ENCODE data around the gene EMC10. TPM values are rescaled to one million over a fixed set of nuclear protein-coding genes. Genes with fewer than 3 reads are reported as not detected.
"Not testable (repeated sequence)": the region's sequence is repeated elsewhere in the genome, so short reads cannot be mapped to it uniquely, and the experiment has no call there.

Gene EMC10
- total RNA-seq, 2 donors from 2014 or later = 112 to 163 TPM

- DNase-seq = no peak
- no peaks in the 10 kb centered on the region for H3K36me3 ChIP-seq
- peaks cover 13% of the 10 kb centered on the region for H3K27me3 ChIP-seq
- no peaks in the 10 kb centered on the region for H3K4me1 ChIP-seq
- no peak overlapping the region for H3K4me3 ChIP-seq
- no peaks in the 10 kb centered on the region for H3K9me3 ChIP-seq
- H3K27ac ChIP-seq = no peak overlapping the region
- H3K9ac ChIP-seq (ENCODE audit: low read depth in 2 of 2, low read length in 2 of 2) = no peak overlapping the region
- intact Hi-C loops (cut with DNase I) = no loop called here
- TF ChIP-seq, protein P1, sequence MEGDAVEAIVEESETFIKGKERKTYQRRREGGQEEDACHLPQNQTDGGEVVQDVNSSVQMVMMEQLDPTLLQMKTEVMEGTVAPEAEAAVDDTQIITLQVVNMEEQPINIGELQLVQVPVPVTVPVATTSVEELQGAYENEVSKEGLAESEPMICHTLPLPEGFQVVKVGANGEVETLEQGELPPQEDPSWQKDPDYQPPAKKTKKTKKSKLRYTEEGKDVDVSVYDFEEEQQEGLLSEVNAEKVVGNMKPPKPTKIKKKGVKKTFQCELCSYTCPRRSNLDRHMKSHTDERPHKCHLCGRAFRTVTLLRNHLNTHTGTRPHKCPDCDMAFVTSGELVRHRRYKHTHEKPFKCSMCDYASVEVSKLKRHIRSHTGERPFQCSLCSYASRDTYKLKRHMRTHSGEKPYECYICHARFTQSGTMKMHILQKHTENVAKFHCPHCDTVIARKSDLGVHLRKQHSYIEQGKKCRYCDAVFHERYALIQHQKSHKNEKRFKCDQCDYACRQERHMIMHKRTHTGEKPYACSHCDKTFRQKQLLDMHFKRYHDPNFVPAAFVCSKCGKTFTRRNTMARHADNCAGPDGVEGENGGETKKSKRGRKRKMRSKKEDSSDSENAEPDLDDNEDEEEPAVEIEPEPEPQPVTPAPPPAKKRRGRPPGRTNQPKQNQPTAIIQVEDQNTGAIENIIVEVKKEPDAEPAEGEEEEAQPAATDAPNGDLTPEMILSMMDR (IDR thresholded peaks at IDR 0.05) = no peak
These were observed 41.1 kb upstream of the EMC10 start for GRCh38 chr19:50435221-50435620.

DNA sequence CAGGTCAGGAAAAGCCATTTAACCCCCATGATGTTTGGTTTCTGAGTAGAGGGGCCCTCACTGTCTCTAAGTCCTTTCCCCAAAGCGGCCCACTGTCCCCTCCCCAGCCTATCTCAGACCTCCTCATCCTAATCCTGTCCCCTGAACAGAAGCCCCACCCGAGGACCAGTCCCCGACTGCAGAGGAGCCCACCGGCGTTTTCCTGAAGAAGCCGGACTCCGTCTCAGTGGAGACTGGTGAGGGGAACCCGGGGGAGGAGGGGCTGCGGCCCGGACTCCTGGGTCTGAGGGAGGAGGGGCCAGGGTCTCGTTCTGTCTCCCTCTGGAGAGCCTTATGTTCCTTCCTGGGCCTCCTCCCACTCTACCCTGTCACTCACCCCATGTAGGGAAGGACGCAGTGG is 40.7 kb upstream of the EMC10 start:
- Histone ChIP-seq H3K4me3 (no peak overlapping the region), H3K36me3 (no peaks in the 10 kb centered on the region), H3K27ac (no peak overlapping the region), H3K9ac (ENCODE audit: low read depth in 2 of 2, low read length in 2 of 2) (no peak overlapping the region), H3K27me3 (peaks cover 8% of the 10 kb centered on the region), H3K4me1 (no peaks in the 10 kb centered on the region), H3K9me3 (no peaks in the 10 kb centered on the region)
- intact Hi-C loops (cut with DNase I) = no loop called here
- DNase-seq = no peak
- TF ChIP-seq, protein P1 (IDR thresholded peaks at IDR 0.05) = no peak

GRCh38 chr19:50437862-50438449 is 38.4 kb upstream of the EMC10 start:
- H3K9me3 ChIP-seq = no peaks in the 10 kb centered on the region

DNA sequence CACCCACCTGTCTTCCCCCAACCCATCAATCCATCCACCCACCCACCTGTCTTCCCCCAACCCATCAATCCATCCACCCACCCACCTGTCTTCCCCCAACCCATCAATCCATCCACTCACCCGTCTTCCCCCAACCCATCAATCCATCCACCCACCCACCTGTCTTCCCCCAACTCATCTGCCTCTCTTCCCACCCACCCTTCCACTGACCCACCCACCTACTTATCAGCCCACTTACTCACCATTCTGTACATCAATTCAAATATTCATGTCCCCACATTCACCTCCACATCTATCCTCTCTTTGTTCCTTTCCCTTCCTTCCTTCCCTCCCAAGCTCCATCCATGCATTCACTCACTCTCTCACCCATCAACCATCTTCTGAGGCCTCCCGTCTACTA is 37.2 kb upstream of the EMC10 start:
- H3K4me3 ChIP-seq; H3K27ac ChIP-seq; H3K9ac ChIP-seq (ENCODE audit: low read depth in 2 of 2, low read length in 2 of 2); DNase-seq; H3K27me3 ChIP-seq; H3K4me1 ChIP-seq; H3K36me3 ChIP-seq; intact Hi-C loops (cut with DNase I); H3K9me3 ChIP-seq: not testable (repeated sequence)

More at GRCh38 chr19:50437862-50438449, 38.4 kb upstream of the EMC10 start:
- Histone ChIP-seq H3K27ac (no peak overlapping the region), H3K9ac (ENCODE audit: low read depth in 2 of 2, low read length in 2 of 2) (no peak overlapping the region), H3K4me1 (no peaks in the 10 kb centered on the region), H3K36me3 (no peaks in the 10 kb centered on the region), H3K27me3 (peaks cover under 1% of the 10 kb centered on the region), H3K4me3 (no peak overlapping the region)
- TF ChIP-seq, protein P1 (IDR thresholded peaks at IDR 0.05) = no peak
- intact Hi-C loops (cut with DNase I) = no loop called here
- no peak for DNase-seq

- Histone ChIP-seq H3K36me3 (no peaks in the 10 kb centered on the region), H3K4me3 (no peak overlapping the region), H3K27ac (no peak overlapping the region), H3K9ac (ENCODE audit: low read depth in 2 of 2, low read length in 2 of 2) (no peak overlapping the region), H3K9me3 (no peaks in the 10 kb centered on the region), H3K27me3 (no peaks in the 10 kb centered on the region), H3K4me1 (no peaks in the 10 kb centered on the region)
- DNase-seq = no peak
- intact Hi-C loops (cut with DNase I) = no loop called here
- TF ChIP-seq, protein P1 (IDR thresholded peaks at IDR 0.05) = no peak
These were observed 32.2 kb upstream of the EMC10 start for GRCh38 chr19:50444059-50444458.

GRCh38 chr19:50447053-50447452 is 29.3 kb upstream of the EMC10 start:
- Histone ChIP-seq H3K27ac (no peak overlapping the region), H3K4me1 (no peaks in the 10 kb centered on the region), H3K9me3 (no peaks in the 10 kb centered on the region), H3K9ac (ENCODE audit: low read depth in 2 of 2, low read length in 2 of 2) (no peak overlapping the region), H3K27me3 (no peaks in the 10 kb centered on the region), H3K4me3 (no peak overlapping the region), H3K36me3 (no peaks in the 10 kb centered on the region)
- intact Hi-C loops (cut with DNase I) = no loop called here
- no peak for DNase-seq
- TF ChIP-seq, protein P1 (IDR thresholded peaks at IDR 0.05) = no peak
